ENCODE results near the gene RDX.
"Not testable (repeated sequence)": the region's sequence is repeated elsewhere in the genome, so short reads cannot be mapped to it uniquely, and the experiment has no call there.

Gene RDX

DNA sequence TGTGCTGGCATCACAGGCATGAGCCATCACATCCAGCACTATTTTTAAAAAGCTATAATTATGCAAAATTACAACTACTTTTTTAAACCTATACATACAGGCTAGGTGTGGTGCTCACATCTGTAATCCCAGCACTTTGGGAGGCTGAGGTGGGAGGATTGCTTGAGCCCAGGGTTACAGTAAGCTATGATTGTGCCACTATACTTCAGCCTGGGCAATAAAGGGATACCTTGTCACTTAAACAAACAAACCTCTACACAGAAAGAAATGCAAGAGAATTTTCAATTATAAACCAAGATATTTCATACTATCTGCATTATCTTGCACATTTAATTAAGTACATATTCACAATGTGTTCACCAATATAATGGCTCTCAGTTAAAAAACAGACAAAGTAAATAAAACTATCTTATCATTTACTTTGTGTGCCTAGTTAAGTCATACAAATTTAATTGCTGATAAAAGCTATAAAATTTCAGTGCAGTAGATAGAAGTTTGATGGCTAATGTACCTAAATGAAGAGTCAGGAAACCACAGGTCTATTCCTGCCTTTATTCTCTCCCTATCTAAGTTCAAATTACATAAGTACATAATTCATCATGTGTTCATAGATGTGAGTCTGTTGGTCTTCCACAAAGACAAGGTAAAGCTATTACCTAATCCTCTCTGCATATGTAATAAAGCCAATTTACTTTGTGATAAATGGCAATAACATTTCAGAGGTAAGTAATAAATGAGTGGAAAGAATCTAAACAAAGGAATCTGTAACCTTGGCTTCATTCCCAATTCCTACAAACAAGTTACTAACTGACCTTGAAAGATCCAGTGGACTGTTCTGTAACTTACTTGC lies 9.0 kb upstream of the RDX start:
- no peak for DNase-seq (ENCODE audit: low read depth)

- no peak for DNase-seq (ENCODE audit: low read depth)
Measured at GRCh38 chr11:110303414-110303826, 7.0 kb upstream of the RDX start.

DNA sequence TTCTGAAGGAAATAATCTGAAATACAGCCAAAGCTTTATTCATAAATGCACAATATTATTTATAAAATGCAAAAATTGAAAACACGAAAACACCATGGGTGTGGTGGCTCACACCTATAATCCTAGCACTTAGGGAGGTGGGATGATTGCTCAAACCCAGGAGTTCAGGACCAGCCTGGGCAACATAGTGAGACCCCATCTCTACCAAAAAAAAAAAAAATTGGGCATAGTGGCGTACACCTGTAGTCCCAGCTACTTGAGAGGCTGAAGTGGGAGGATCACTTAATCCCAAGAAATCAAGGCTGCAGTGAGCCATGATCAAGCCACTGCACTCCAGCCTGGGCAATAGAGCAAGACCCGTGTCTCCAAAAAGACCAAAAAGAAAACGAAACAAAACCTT lies 5.2 kb upstream of the RDX start:
- DNase-seq (ENCODE audit: low read depth), result no peak

DNA sequence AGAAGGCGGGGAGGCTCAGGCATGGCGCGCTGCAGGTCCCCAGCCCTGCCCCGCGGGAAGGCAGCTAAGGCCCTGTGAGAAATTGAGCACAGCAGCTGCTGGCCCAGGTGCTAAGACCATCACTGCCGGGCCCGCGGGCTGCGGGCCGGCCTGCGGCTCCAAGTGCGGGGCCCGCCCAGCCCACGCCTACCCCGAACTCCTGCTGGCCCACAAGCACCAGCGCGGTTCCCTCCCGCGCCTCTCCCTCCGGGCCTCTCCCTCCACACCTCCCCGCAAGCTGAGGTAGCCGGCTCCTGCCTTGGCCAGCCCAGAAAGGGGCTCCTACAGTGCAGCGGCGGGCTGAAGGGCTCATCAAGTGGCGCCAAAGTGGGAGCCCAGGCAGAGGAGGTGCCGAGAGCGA lies 4.6 kb upstream of the RDX start:
- no peak for DNase-seq (ENCODE audit: low read depth)

- DNase-seq (ENCODE audit: low read depth), result no peak
Measured at GRCh38 chr11:110299006-110299785, 2.8 kb upstream of the RDX start.

- DNase-seq (ENCODE audit: low read depth), result no peak
Measured at GRCh38 chr11:110298301-110298765, 1.9 kb upstream of the RDX start.

GRCh38 chr11:110297726-110298300 lies 1.4 kb upstream of the RDX start:
- no peak for DNase-seq (ENCODE audit: low read depth)

- no peak for DNase-seq (ENCODE audit: low read depth)
Measured at GRCh38 chr11:110297076-110297725, 787 bp upstream of the RDX start.

DNA sequence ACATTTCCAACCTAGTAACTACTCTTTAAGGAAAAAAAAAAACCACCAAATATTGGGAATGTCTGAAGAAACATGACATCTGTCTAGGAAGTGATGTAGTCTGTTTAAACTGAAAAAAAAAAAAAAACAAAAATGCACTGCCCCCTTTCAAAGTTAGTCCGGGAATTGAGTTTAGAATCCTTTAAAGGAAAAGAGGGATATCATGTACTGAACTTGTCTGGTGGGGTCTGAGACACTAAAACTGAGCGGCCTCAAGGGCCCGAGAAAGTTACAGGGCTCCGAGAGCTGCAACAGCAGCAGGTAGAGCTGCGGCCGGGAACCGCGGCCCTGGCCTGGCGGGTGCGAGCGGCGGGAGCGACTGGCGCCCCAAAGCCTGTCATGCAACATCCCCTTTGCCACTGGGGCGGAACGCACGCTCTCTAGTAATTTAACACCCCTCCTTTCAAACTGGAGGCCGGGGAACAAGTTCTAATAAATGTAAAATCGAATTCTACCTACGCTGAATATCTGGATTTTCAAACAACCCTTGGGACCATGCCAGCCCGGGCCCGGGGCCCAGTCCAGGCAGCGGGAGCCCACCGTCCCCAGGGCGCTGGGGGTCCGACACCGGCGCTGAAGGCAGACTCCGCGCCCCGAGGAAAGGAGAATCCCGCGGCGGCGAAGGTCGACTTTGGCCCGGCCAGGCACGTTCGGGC lies 736 bp downstream of the RDX start:
- no peak for DNase-seq (ENCODE audit: low read depth)

DNA sequence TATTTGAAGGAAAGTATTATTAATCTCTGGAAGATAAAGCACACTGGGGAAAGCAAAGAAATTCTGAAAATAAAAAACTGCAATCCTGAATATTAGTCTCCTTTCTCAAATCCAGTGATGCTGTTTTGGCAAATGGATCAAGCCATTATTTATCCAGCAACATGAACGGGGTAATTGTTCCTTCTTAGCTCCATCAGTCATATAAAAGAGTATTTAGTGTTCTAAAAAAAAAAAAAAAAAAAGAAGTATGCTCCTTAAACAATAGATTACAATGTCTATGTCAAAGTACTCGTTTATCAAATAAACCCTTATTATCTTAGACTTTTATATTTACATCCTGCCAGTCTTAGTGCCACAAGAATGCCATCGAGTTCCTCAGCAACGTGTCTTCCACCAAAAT lies 1.3 kb downstream of the RDX start:
- no peak for DNase-seq (ENCODE audit: low read depth)

- no peak for DNase-seq (ENCODE audit: low read depth)
Measured at GRCh38 chr11:110294509-110294908, 1.9 kb downstream of the RDX start.

DNA sequence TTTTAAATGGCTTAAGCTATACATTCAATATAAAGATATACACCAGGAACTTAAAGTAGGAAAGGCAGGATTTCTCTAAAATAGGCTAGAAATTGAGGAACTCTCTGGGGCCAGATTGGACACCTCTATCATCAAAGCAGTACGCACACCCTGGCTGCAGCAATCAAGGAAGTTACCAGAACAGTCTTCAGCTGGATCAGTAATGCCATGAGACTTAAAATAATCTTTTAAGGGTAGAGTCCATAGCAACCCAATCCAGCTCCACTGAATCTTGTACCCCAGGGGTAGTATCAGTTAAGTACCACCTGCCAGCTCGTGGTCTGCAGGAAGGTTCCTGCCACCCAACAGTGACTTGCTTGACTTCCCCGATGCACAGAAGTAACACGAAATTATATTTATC lies 3.0 kb downstream of the RDX start:
- DNase-seq (ENCODE audit: low read depth), result no peak

DNA sequence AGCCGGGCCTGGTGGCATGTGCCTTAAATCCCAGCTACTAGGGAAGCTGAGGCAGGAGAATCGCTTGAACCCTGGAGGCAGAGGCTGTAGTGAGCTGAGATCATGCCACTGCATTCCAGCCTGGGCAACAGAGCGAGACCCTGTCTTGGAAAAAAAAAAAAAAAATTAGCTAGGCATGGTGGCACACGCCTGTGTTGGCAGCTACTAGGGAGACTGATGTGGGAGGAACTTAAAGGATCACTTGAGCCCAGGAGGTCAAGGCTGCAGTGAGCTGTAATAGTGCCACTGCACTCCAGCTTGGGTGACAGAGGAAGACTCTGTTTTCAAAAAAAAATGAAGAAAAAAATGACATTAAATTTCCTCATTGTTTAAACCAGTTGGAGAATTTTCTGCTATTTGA lies 4.3 kb downstream of the RDX start:
- not testable (repeated sequence) for DNase-seq (ENCODE audit: low read depth)

DNA sequence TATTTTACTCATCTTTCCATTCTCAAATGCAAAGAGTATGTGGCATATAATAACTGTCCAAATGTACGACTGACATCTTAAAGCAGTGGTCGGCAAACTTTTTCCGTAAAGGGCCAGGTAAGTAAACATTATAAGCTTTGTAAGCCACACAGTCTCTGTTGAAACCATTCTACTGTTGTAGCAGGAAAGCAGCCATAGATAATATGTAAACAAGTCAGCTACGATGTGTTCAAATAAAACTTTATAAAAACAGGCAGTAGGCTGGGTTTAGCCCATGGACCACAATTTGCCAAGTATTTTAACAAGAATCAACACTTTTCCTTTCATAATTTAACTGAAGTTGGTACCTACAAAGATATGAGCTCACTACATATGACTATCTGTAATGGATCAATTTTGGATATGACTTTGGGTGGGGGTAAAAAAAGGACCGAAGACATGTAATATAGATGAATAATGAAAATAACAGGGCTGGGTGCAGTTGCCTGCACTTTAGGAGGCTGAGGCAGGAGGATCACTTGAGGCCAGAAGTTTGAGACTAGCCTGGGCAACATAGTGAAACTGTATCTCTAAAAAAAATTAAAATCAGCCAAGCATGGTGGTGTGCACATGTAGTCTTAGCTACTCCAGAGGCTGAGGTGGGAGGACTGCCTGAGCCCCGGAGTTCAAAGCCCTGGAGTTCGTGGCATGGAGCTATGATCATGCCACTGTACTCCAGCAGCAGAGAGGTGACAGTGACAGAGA lies 5.7 kb downstream of the RDX start:
- DNase-seq (ENCODE audit: low read depth), result no peak

DNA sequence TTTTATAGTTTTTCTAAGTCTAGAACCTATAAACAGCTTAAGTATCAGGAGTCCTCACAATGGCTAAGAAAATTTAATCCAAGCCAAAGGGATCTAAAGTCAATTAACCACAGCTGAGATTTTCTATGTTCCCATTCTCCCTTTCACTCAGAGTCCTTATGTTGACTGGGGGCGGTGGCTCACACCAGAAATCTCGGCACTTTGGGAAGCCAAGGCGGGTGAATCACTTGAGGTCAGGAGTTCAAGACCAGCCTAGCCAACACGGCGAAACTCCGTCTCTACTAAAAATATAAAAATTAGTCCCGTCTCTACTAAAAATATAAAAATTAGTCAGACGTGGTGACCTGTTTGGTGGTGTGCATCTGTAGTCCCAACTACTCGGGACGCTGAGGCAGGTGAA lies 6.9 kb downstream of the RDX start:
- no peak for DNase-seq (ENCODE audit: low read depth)

DNA sequence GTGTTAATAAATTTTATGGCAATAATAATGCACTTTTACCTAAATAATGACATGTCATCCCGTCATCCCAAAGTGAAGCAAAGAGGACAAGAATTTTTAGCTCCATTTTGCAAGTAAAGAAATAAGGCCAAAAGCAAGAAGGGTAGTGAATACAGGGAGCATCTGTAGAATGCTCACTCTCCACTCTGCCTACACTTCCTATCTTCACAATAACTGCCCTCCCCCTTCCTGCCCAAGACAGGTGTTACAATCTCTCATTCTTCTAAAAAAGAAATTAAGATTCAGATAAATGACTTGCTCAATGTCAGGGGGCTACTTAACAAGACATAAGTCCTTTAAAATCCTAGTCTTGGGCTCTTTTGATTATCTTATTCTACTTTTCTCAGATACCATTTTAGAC lies 8.9 kb downstream of the RDX start:
- no peak for DNase-seq (ENCODE audit: low read depth)

GRCh38 chr11:110286298-110287040 lies 9.9 kb downstream of the RDX start:
- no peak for DNase-seq (ENCODE audit: low read depth)

DNA sequence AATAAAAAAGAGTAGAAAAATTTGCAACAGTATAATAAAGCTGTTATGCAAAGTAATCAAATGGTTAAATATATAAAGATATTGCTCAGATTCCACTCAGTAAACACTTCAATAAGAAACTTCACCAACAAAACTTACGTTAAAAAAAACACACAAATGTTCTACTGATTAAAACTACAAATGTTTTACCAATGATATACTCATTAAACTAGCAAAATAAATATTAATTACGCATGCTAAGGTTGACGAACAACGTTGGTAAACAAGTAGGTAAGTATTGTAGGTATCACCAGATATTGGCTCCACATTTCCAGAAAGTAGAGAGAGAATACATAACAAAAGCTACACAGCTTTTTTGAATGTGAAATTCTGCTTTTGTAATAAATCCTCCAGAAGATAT lies 12.6 kb downstream of the RDX start:
- no peak for DNase-seq (ENCODE audit: low read depth)

- not testable (repeated sequence) for DNase-seq (ENCODE audit: low read depth)
Measured at GRCh38 chr11:110280595-110280994, 15.8 kb downstream of the RDX start.

- DNase-seq (ENCODE audit: low read depth), result no peak
Measured at GRCh38 chr11:110279881-110280280, 16.5 kb downstream of the RDX start.
